Measurements from ENCODE around the gene PCSK5. TPM values are rescaled to one million over a fixed set of nuclear protein-coding genes. Genes with fewer than 3 reads are reported as not detected.
A peak's percentile ranks its signal among the peaks of the same experiment; 100 is the strongest.

The PCSK5 gene
- polyA plus RNA-seq, 1 donor, result 123 TPM

- Histone ChIP-seq H3K27ac (ENCODE audit: low read length) (no peak overlapping the region), H3K9me3 (ENCODE audit: control insufficient read depth, low read depth, low read length) (no peaks in the 10 kb centered on the region), H3K36me3 (ENCODE audit: control insufficient read depth, insufficient read depth, low read length) (peaks cover 56% of the 10 kb centered on the region), H3K4me1 (ENCODE audit: control insufficient read depth, insufficient read depth, low read length) (peaks cover 10% of the 10 kb centered on the region), H3K27me3 (ENCODE audit: control insufficient read depth, insufficient read depth, low read length) (no peaks in the 10 kb centered on the region), H3K4me3 (ENCODE audit: low read length) (no peak overlapping the region)
- DNase-seq, result peak in 1 of 2 donors; percentile 59
- no CpG with 5 or more reads among the region's 2 CpGs for WGBS (ENCODE audit: insufficient coverage, low lambda C conversion rate)
Observed at GRCh38 chr9:76109953-76110352, 219.5 kb downstream of the PCSK5 start.

- no peaks in the 10 kb centered on the region for H3K9me3 ChIP-seq (ENCODE audit: control insufficient read depth, low read depth, low read length)
- DNase-seq, result no peak
- H3K4me1 ChIP-seq (ENCODE audit: control insufficient read depth, insufficient read depth, low read length), result peaks cover 7% of the 10 kb centered on the region
- no peak overlapping the region for H3K27ac ChIP-seq (ENCODE audit: low read length)
- H3K27me3 ChIP-seq (ENCODE audit: control insufficient read depth, insufficient read depth, low read length), result no peaks in the 10 kb centered on the region
- peaks cover 45% of the 10 kb centered on the region for H3K36me3 ChIP-seq (ENCODE audit: control insufficient read depth, insufficient read depth, low read length)
- no peak overlapping the region for H3K4me3 ChIP-seq (ENCODE audit: low read length)
- 96% methylated on average over 2 of the region's 2 CpGs for WGBS (ENCODE audit: insufficient coverage, low lambda C conversion rate)
Observed at GRCh38 chr9:76112151-76112550, 221.7 kb downstream of the PCSK5 start.

- Histone ChIP-seq H3K4me3 (ENCODE audit: low read length) (no peak overlapping the region), H3K27ac (ENCODE audit: low read length) (no peak overlapping the region), H3K4me1 (ENCODE audit: control insufficient read depth, insufficient read depth, low read length) (peaks cover 7% of the 10 kb centered on the region), H3K36me3 (ENCODE audit: control insufficient read depth, insufficient read depth, low read length) (peaks cover 29% of the 10 kb centered on the region), H3K27me3 (ENCODE audit: control insufficient read depth, insufficient read depth, low read length) (no peaks in the 10 kb centered on the region), H3K9me3 (ENCODE audit: control insufficient read depth, low read depth, low read length) (no peaks in the 10 kb centered on the region)
- no peak for DNase-seq
- no CpG with 5 or more reads among the region's 3 CpGs for WGBS (ENCODE audit: insufficient coverage, low lambda C conversion rate)
Observed at GRCh38 chr9:76114144-76114543, 223.7 kb downstream of the PCSK5 start.

GRCh38 chr9:76115396-76115795 lies 224.9 kb downstream of the PCSK5 start:
- WGBS (ENCODE audit: insufficient coverage, low lambda C conversion rate), result 100% methylated on average over 1 of the region's 2 CpGs

GRCh38 chr9:76115982-76116646 lies 225.6 kb downstream of the PCSK5 start:
- Histone ChIP-seq H3K27me3 (ENCODE audit: control insufficient read depth, insufficient read depth, low read length) (no peaks in the 10 kb centered on the region), H3K9me3 (ENCODE audit: control insufficient read depth, low read depth, low read length) (no peaks in the 10 kb centered on the region), H3K4me3 (ENCODE audit: low read length) (no peak overlapping the region), H3K4me1 (ENCODE audit: control insufficient read depth, insufficient read depth, low read length) (no peaks in the 10 kb centered on the region), H3K36me3 (ENCODE audit: control insufficient read depth, insufficient read depth, low read length) (peaks cover 18% of the 10 kb centered on the region), H3K27ac (ENCODE audit: low read length) (no peak overlapping the region)
- WGBS (ENCODE audit: insufficient coverage, low lambda C conversion rate), result no CpG with 5 or more reads among the region's 2 CpGs
- DNase-seq, result no peak

More at GRCh38 chr9:76115396-76115795, 224.9 kb downstream of the PCSK5 start:
- H3K27ac ChIP-seq (ENCODE audit: low read length), result no peak overlapping the region
- no peak overlapping the region for H3K4me3 ChIP-seq (ENCODE audit: low read length)
- H3K27me3 ChIP-seq (ENCODE audit: control insufficient read depth, insufficient read depth, low read length), result no peaks in the 10 kb centered on the region
- no peaks in the 10 kb centered on the region for H3K4me1 ChIP-seq (ENCODE audit: control insufficient read depth, insufficient read depth, low read length)
- no peak for DNase-seq
- H3K9me3 ChIP-seq (ENCODE audit: control insufficient read depth, low read depth, low read length), result no peaks in the 10 kb centered on the region
- H3K36me3 ChIP-seq (ENCODE audit: control insufficient read depth, insufficient read depth, low read length), result peaks cover 24% of the 10 kb centered on the region

GRCh38 chr9:76116913-76117312 lies 226.4 kb downstream of the PCSK5 start:
- no peaks in the 10 kb centered on the region for H3K27me3 ChIP-seq (ENCODE audit: control insufficient read depth, insufficient read depth, low read length)
- no peak overlapping the region for H3K27ac ChIP-seq (ENCODE audit: low read length)
- WGBS (ENCODE audit: insufficient coverage, low lambda C conversion rate), result no CpG with 5 or more reads among the region's 3 CpGs
- no peak overlapping the region for H3K4me3 ChIP-seq (ENCODE audit: low read length)
- no peaks in the 10 kb centered on the region for H3K4me1 ChIP-seq (ENCODE audit: control insufficient read depth, insufficient read depth, low read length)
- no peak for DNase-seq
- H3K9me3 ChIP-seq (ENCODE audit: control insufficient read depth, low read depth, low read length), result no peaks in the 10 kb centered on the region
- H3K36me3 ChIP-seq (ENCODE audit: control insufficient read depth, insufficient read depth, low read length), result peaks cover 18% of the 10 kb centered on the region

- Histone ChIP-seq H3K27ac (ENCODE audit: low read length) (no peak overlapping the region), H3K27me3 (ENCODE audit: control insufficient read depth, insufficient read depth, low read length) (no peaks in the 10 kb centered on the region), H3K4me3 (ENCODE audit: low read length) (no peak overlapping the region), H3K9me3 (ENCODE audit: control insufficient read depth, low read depth, low read length) (no peaks in the 10 kb centered on the region), H3K4me1 (ENCODE audit: control insufficient read depth, insufficient read depth, low read length) (no peaks in the 10 kb centered on the region), H3K36me3 (ENCODE audit: control insufficient read depth, insufficient read depth, low read length) (peaks cover 14% of the 10 kb centered on the region)
- no peak for DNase-seq
- WGBS (ENCODE audit: insufficient coverage, low lambda C conversion rate), result no CpG with 5 or more reads among the region's 5 CpGs
Observed at GRCh38 chr9:76127637-76128036, 237.2 kb downstream of the PCSK5 start.

GRCh38 chr9:76135902-76136301 lies 245.4 kb downstream of the PCSK5 start:
- Histone ChIP-seq H3K9me3 (ENCODE audit: control insufficient read depth, low read depth, low read length) (no peaks in the 10 kb centered on the region), H3K27ac (ENCODE audit: low read length) (no peak overlapping the region), H3K36me3 (ENCODE audit: control insufficient read depth, insufficient read depth, low read length) (peaks cover 13% of the 10 kb centered on the region), H3K4me1 (ENCODE audit: control insufficient read depth, insufficient read depth, low read length) (no peaks in the 10 kb centered on the region), H3K27me3 (ENCODE audit: control insufficient read depth, insufficient read depth, low read length) (no peaks in the 10 kb centered on the region), H3K4me3 (ENCODE audit: low read length) (no peak overlapping the region)
- 96% methylated on average over 4 of the region's 5 CpGs for WGBS (ENCODE audit: insufficient coverage, low lambda C conversion rate)
- no peak for DNase-seq

GRCh38 chr9:76136986-76137385 lies 246.5 kb downstream of the PCSK5 start:
- H3K27me3 ChIP-seq (ENCODE audit: control insufficient read depth, insufficient read depth, low read length), result no peaks in the 10 kb centered on the region
- peaks cover 13% of the 10 kb centered on the region for H3K36me3 ChIP-seq (ENCODE audit: control insufficient read depth, insufficient read depth, low read length)
- no peak overlapping the region for H3K4me3 ChIP-seq (ENCODE audit: low read length)
- WGBS (ENCODE audit: insufficient coverage, low lambda C conversion rate), result no CpG with 5 or more reads among the region's 1 CpG
- no peaks in the 10 kb centered on the region for H3K9me3 ChIP-seq (ENCODE audit: control insufficient read depth, low read depth, low read length)
- H3K27ac ChIP-seq (ENCODE audit: low read length), result no peak overlapping the region
- H3K4me1 ChIP-seq (ENCODE audit: control insufficient read depth, insufficient read depth, low read length), result no peaks in the 10 kb centered on the region
- no peak for DNase-seq

- no peaks in the 10 kb centered on the region for H3K4me1 ChIP-seq (ENCODE audit: control insufficient read depth, insufficient read depth, low read length)
- WGBS (ENCODE audit: insufficient coverage, low lambda C conversion rate), result 73% methylated on average over 2 of the region's 5 CpGs
Observed at GRCh38 chr9:76137931-76138330, 247.5 kb downstream of the PCSK5 start.

GRCh38 chr9:76138360-76138759 lies 247.9 kb downstream of the PCSK5 start:
- H3K9me3 ChIP-seq (ENCODE audit: control insufficient read depth, low read depth, low read length), result no peaks in the 10 kb centered on the region
- no peak for DNase-seq
- peaks cover 13% of the 10 kb centered on the region for H3K36me3 ChIP-seq (ENCODE audit: control insufficient read depth, insufficient read depth, low read length)
- H3K27me3 ChIP-seq (ENCODE audit: control insufficient read depth, insufficient read depth, low read length), result no peaks in the 10 kb centered on the region
- no peak overlapping the region for H3K4me3 ChIP-seq (ENCODE audit: low read length)
- no peak overlapping the region for H3K27ac ChIP-seq (ENCODE audit: low read length)
- no peaks in the 10 kb centered on the region for H3K4me1 ChIP-seq (ENCODE audit: control insufficient read depth, insufficient read depth, low read length)
- WGBS (ENCODE audit: insufficient coverage, low lambda C conversion rate), result no CpG with 5 or more reads among the region's 4 CpGs

More at GRCh38 chr9:76137931-76138330, 247.5 kb downstream of the PCSK5 start:
- H3K27me3 ChIP-seq (ENCODE audit: control insufficient read depth, insufficient read depth, low read length), result no peaks in the 10 kb centered on the region
- H3K9me3 ChIP-seq (ENCODE audit: control insufficient read depth, low read depth, low read length), result no peaks in the 10 kb centered on the region
- H3K36me3 ChIP-seq (ENCODE audit: control insufficient read depth, insufficient read depth, low read length), result peaks cover 13% of the 10 kb centered on the region
- H3K27ac ChIP-seq (ENCODE audit: low read length), result no peak overlapping the region
- DNase-seq, result no peak
- H3K4me3 ChIP-seq (ENCODE audit: low read length), result no peak overlapping the region

All from large intestine (tissue), 3 donors.